HCEC 1CT (cell line): Measurements from ENCODE around the gene AKAP6.

ENCODE experiments used
- DNase-seq: peaks from one replicate; pipeline ENCODE4 v3.0.0-alpha.2; 2017

Gene AKAP6

DNA sequence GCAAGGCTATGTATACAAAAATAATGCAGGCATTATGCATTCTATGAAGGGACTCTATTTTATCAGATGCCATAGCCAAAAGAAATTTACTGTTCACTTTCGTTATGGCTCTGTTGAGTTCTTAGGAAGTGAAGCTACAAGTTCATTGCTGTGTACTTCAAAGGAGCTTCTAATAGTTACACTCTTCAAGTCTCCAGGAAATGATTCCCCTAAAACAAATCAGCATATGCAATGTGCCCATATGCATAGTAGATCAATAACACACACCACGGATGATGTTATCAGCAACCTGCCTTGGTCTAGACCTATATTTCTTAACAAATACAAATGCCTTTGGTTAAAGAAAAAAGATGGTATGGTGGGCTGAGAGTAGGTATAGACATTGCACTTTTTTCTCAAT lies 83.4 kb downstream of the AKAP6 start:
- no peak for DNase-seq

DNA sequence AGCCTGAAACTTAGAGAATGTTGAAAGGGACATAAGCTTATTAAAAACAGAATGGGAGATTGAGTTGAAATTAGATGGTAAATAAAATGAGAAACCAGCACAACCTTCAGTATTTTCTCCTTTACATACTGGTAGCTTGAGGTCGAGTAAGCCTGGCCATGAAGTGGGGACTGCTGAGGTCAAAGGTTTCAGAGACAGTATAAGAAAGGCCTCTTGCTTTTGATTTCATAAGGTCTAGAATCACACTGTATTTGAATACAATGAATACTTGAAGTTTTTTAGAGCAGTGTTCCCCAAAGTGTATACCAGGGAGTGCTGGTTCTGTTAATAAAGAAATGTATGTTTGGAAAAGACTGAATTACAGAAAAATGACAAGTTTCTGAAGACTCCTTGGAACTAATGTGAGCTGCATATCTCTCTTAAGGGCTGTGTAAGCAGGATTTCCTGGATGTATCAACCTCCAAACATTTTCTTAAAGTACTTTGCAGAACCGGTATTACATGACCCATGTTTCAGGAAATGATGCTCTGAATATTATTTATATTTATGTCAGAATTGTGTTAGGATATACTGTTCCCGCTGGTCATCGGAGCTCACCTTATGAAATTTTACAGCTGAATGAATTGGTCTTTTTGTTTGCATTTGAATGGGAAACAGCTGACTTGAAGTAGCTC lies 85.0 kb downstream of the AKAP6 start:
- DNase-seq: no peak

DNA sequence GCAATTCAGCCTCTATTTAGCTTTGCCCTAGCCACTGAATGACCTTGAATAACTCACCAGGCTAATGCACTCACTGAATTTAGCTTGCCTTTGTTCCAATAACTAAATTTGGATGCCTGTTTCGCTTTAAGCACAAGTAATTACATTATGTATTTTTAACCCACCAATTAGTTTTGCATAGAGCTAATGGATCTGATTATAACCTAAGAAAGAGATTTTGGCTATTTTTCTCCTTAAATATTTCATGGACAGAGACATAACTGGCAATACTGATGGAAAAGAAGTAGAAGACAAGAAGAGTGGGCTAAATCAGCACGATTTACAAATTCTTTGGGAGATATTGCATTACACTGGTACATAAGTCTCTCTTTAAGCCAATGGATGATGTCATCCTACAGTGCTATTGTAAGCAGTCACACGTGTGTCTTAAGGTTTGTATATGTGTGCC lies 85.7 kb downstream of the AKAP6 start:
- DNase-seq: no peak

DNA sequence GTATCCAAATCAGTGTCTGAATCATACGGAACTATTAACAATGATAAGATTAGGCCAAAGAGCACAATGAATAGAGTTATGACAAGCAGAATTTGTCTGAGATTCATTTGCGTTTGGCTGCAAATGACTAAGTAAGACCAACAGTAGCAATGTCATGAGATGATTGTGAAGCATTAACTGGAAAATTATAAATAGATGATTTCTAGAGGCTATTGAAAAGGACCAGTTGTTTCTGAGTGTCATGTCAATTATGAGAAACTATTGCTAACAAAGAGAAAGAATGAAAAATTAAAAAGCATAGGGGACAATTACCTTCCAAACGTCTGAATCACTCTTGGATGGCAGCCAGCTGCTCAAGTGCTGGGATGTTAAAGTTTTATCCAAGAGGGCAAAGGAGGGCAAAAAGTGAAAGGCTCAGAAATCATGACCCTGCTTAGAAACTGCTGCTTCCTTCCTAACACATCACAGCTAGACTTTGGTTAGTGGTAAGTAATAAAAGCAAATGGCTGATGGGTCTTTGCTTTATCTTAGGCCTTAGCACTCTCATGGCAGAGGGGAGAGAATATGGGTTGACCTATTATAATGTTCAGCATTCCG lies 89.0 kb downstream of the AKAP6 start:
- DNase-seq: peak; percentile 41

DNA sequence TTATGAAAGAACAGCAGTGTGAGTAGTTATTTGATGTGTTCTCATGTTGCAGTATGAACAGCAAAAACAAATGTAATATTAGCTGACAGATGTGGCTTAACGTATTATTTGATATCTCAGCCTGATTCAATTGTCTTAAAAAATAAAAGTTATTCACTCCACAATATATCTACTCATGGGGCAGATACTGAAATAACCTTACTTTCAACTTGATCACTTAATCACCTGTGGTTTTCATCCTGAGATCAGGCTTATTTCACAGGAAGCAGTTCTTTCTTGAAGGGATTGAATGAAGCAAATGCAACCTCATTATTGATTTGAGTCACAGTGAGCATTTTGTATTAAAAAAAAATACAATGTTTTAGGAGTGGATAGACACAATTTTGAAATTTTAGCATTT lies 90.3 kb downstream of the AKAP6 start:
- no peak for DNase-seq

DNA sequence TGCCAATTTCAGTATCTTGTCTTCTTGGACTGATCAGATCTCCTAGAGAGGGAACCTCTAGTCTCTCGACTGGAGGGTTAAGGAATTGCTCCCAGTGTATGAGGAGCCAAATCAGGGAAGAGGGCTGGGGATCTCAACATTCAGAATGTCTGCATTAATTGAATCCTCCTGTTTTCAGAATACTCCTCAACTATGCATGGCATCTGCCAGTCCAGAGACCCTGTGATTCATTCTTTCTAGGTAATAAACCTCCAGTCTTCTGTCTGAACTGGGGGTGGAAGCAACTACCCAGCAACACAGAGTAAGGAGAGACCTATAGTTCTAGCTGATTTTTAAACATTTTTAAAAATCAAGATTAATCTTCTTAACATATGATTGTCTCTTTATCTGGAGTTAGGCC lies 92.7 kb downstream of the AKAP6 start:
- no peak for DNase-seq

DNA sequence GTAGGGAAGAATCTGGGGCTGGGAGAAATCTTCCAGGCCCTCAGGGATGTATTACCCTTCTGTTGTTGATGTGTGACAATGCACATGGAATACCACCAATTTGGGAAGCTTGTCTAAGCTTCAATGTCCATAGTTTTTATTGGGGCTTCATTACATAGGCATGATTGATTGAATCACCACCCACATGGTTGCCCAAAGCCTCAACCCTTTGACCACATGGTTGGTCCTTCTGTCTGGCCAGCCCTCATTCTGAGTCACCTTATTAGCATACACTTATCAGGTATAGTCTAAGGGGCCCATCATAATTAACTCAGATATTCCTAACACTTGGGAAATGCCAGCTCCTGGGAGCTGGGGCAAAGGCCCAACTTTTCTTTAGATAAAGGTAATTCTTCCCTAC lies 93.3 kb downstream of the AKAP6 start:
- no peak for DNase-seq

DNA sequence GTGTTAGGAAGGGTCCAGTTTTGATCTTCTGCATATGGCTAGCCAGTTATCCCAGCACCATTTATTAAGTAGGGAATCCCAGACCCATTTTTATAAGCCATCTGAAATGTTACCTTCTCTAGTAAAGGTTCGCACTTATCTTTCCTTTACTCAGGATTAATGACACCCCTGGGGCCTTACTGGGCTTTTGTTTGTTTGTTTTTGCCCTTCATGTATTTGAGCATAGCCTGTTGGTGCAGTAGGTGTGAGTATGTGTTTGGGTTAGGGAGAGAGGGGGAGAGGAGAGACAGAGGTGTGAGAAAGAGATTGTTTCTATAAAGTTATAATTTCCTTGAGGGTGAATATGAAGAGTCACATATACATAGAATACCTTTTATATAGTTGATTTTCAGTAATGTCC lies 96.9 kb downstream of the AKAP6 start:
- no peak for DNase-seq

DNA sequence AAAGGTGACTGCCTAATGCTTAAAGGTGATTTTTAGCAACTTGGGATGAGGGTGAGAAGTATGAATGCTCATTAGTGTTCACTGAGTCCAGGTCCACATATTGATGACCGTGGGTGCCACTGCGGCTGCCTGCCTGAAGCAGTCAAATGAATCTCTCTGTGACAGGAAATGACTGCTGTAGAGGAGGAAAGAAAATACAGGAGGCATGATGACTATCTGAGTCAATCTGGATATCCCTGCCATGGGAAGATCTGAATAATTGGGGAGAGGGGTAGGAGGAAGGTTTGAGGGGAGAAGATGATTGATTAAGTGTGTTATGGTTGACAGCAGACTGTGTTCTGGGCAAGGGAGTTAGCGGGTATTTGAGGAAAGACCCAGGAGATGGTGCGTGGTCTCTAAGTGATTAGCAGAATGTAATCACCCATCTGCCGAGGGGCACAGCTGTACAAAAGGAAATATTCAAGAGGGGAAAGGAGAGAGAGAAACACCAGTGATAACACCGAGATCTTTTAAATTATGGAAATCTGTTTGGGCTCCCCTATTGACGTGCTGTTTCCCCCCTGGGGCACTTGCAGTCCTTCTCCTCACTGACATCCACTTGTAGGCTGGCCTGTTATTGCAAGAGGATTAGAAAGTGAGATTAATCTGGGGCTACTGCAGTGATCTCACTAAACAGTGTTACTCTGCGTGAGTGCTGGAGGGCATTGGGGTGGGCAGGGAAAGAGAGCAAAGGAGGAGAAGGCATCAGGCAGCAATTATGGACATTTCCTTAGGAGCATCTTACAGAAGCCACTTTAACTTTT lies 97.7 kb downstream of the AKAP6 start:
- DNase-seq: no peak

DNA sequence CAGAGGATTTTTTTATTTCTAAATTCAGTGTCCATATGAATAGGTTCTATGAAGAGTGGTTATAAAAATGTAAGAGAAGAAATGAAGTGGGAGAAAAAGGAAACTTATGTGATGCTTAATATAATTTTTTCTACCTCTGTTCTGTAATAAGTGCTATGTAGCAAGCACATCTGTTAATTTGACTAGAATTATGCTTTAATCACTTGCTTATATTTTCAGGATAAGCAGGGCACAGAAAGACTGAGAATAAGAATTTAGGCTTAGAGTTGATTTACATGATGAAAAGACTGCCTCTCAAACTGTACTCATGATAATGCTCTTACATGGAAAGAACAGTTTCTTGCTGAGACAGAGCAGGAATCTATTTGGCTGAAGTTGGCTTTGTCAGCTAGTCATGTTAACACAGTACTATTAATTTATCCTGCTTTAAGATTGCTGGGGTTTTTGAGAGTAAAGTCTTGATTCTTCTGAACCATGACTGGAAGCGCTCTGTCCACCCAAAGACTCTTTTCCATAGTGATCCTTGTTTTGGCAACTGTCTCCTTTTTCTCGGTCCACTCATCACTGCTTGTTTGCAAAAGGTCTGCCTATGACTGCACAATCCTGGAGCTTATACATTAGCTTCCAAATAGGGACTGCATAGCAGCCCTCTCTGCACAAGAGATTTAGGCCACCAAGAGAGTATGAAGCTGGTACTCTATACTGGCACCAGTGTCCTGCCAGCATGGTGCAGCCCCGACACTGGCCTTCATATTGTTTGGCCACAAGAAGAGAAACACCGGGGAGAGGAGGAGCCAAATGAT lies 98.8 kb downstream of the AKAP6 start:
- DNase-seq: no peak

DNA sequence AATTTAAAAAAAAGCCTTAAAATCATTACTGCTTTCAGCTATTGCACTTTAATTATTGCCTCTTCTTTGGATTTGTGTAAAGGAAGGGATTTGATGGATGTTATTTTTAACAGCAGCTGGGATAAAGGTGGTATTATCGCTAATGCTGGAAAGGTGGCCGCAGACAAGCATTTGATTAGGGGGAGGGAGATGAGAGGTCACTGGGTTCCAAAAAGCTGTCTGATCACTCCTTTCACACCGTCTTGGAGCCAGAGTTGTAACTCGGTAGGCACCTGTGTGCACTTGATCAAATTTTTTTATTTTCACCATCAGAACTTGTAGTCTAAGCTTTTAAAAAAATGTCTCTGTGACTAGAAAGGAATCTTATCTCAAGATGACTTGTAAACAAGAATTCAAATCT lies 99.8 kb downstream of the AKAP6 start:
- DNase-seq: no peak

DNA sequence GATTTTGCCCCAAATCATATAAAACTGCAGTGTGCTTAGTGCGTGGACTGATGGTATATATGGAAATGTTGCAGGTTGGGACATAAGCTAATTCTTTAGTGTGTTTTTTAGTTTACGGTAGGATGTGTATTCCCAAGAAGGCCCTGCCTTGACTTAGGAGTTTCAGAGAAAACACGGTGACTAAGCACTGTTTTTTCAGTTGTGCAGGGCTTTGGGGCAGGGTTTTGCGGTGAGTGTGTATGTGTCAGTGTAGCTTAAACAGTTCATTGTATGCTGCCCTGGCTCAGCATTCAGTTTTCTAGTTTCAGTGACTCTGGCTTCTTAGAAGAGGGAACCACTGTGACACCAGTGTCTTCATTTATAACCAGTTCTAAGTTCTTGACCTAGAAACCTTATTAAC lies 101.2 kb downstream of the AKAP6 start:
- DNase-seq: no peak

DNA sequence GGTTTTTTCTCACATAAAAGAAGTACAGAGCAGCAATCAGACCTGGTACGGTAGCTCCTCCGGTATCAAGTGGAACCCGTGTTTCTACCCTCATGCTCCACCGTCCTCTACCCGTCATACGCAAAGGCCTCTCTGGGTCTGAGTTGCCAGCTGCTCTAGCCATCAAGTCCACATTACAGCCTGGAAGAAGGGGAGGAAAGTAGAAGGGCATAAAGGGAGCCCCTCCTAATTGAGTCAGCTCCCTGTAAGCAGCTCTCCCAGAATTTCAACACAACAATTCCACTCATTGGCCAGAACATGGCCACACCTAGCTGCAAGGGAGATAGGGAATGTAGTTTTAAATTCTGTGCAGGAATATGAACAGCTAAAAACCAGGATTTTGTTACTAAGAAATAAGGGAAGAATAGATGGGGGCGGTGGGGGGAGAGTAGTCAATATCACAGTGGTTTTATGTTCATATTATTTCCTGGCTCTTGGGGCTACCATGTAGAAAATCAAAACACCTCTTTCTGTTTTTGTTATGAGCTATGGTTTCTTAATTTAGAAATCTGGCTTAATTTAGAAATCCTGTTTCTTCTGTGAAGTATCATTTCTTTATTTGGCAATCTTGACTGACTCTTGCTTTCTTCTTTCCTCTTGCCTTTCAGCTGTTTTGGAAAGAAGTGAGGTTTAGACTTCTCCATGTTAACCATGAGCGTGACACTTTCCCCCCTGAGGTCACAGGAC lies 103.9 kb downstream of the AKAP6 start:
- DNase-seq: no peak

DNA sequence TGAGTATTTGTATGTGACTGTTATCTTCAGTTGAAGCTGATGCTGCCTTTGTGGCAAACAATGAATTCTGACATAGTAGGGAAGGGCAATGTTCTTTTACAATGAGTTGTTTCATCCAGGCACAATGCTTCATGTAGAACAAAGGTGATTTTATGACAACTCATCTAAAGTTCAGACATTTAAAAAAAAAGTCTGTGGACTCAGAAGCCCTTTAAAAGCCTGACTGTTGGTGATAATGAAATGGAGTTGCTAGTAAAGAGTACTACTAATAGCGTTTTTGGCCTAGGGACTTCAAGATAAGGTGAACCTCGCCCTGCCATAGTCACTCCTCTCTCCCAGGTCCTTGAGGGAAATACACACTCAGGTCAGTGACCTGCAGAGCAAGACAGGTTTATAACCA lies 105.1 kb downstream of the AKAP6 start:
- no peak for DNase-seq

DNA sequence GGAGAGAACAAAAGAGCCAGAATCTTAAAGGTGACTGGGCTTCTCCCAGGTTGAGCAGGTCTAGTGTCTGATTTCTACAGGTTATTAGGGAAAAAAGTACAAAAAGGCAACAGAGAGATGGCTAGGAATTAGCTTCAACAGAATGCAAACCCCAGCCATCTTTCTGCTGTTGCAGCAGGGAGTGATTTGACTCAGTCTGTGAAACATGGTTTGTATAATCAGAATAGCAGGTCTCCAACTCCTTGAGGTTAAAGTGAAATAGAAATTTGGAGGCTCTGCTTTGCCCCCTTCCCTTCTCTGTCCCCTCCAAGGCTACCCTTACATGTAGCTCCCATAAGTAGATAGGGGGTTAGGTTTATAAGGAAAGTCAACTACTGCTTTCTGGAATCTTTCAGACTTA lies 105.8 kb downstream of the AKAP6 start:
- no peak for DNase-seq

DNA sequence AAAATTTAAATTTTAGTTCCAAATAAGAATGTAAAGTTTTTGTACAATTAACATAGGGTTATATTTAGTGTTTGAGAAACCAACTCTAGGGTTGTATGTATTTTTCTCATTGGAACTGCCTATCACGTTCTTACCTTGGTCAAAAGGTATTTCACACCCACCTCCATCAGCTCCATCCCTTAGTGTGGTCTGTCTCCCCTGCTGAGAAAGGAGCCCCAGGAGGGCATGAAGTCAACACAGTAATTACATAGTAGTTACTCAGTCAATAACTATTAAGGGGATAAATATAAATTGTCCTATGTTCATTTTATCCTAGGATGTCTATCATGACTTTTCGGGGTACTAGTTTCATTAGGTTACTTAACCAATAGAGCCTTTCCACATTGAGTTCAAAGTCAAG lies 106.3 kb downstream of the AKAP6 start:
- DNase-seq: no peak

DNA sequence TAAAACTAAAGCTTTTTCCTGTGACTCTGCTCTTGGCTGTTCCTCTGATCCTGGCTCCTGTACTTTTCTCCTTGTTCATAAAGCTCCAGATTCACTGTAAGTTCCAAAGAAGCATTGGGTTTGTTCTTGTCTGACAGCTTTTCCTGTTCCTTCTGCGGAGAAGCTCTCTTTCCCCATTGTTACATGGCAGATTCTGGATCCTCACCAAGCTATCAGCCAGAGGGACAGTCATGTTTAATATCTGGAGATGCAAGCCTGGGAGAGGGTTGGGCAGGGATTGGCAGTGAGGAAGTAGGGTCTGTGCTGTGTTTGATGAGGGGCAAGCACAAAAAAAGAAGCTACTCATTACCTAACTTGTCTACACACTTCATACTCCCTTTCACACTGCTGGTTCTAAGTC lies 107.9 kb downstream of the AKAP6 start:
- DNase-seq: no peak

DNA sequence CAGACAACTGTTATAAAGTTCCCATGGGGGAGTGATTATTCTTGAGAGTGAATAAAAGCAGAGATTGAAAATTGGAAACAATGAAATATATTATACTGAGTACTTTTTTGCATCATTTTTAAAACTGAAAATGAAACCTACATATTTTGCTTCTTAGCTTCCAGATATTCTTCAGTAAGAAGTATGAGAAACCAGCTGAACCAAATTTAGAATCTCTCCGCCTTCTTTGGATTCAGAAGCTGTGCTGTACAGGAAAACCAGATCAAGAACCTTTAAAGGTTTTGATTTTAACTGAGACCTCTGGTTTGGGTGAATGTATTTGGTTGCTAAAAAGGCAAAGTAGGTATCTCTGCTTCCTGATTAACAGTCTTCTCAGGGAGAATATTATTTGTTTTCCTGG lies 109.4 kb downstream of the AKAP6 start:
- no peak for DNase-seq

DNA sequence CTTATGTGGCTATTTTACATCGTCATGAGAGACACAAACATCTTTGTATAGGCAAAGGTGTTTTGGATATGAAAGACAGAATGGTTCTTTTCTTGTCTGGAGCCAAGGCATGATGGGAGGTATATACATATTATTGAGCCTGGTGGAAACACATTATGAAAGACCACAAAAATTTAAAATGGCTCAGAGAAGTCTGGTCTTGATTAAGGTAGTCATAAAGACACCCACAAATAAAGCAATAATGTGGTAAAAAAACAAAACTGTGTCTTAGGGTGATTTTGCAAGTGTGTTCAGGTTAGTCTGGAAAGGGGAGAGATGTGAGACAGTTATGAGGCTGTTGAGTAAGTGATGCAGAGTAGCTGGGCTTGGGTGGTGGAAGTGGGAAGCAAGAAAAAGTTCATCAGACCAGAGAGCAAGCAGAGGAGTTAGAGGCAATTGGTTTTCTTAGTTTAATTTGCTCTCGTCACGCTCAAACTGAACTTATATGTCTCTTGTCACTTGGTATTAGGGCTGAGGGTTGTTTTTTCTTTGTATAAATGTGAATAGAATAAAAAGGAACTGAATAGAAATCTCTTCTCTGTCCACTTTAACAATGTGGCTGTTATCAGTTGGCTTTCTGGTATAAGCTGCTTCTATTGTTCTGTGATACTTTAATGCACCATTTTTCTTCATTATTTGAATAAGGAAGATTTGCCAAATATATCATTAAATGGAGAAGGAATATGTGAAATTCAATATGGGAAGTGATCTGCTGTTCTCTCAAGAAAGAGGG lies 115.0 kb downstream of the AKAP6 start:
- DNase-seq: no peak

DNA sequence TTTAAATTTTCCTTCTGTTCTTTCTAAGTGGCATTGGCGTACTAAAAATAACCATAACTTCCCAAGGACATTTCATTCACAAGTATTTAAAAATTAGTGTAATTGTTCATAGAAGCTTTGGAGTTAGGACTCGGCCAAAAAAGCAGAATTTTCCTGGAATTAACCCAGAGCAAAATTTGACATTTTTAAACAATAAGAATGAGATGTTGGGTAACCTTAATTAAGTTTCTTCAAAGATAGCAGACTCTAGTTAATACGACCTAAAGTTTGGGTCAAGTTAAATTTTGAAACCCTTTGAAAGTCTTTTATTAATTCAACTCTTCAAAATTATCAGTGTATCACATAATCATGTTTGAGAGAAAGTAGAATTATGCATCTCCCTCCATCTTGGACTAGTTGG lies 118.3 kb downstream of the AKAP6 start:
- no peak for DNase-seq

DNA sequence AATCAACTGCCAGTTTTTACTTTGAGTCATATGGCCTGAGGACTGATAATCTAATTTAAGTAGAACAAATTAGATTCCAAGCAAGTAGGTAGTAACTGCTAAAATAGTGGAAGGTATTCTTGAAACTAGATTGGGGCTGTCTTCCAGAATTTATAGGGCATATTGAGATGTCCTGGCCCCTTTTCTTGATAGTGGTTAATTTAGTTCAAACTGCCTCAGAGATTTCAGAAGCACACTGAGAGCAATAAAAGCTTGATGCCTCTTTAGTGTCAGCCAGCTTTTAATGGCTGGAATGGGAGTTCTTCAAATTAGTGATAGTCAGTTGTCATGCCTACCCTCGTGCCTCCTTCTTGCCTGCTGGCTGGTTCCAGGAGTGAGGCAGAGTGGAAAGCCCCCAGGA lies 120.5 kb downstream of the AKAP6 start:
- DNase-seq: no peak
